Uterus (tissue), 2 donors: ENCODE results near the gene CRHR2.

Experiments
- POLR2A ChIP-seq, 2 donors: fragments of 450-650 bp; IDR thresholded peaks; one replicate each; pipeline ENCODE4 v1.6.1; 2016; ENCODE audit warnings: antibody characterized with exemption in 2 of 2, mild to moderate bottlenecking in 1 of 2, moderate library complexity in 1 of 2
- TF ChIP-seq, protein P1 (sequence below), 4 experiments: fragments of 200-600 bp in 2 of 4; fragments of 450-650 bp in 2 of 4; sonication (generic) in 2 of 4; IDR thresholded peaks; one replicate each; pipeline ENCODE4 v1.5.1; 2016 to 2019; ENCODE audit warnings: antibody characterized with exemption in 4 of 4, mild to moderate bottlenecking in 2 of 4, moderate library complexity in 1 of 4

DNA sequence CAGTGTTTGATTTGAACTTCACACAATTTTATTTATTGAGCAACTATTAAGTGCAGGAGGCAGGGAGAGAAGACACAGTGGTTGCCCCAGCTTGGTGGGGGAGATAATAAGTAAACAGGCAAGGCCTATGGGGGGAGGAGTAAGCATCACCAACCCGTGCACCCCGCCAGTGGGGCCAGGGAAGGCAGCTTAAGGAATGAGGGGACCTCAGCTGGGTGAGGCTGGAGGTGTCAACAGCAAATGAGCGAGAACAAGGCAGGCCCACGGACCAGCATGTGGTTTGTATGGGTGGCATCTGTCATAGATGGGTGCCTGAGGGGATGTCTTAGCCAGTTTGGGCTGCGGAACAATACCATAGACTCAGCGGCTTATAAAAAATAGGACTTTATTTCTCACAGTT, 24.1 kb upstream of the CRHR2 start:
- TF ChIP-seq, protein P1, sequence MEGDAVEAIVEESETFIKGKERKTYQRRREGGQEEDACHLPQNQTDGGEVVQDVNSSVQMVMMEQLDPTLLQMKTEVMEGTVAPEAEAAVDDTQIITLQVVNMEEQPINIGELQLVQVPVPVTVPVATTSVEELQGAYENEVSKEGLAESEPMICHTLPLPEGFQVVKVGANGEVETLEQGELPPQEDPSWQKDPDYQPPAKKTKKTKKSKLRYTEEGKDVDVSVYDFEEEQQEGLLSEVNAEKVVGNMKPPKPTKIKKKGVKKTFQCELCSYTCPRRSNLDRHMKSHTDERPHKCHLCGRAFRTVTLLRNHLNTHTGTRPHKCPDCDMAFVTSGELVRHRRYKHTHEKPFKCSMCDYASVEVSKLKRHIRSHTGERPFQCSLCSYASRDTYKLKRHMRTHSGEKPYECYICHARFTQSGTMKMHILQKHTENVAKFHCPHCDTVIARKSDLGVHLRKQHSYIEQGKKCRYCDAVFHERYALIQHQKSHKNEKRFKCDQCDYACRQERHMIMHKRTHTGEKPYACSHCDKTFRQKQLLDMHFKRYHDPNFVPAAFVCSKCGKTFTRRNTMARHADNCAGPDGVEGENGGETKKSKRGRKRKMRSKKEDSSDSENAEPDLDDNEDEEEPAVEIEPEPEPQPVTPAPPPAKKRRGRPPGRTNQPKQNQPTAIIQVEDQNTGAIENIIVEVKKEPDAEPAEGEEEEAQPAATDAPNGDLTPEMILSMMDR (IDR thresholded peaks at IDR 0.05): no peak
- no peak for TF ChIP-seq POLR2A (IDR thresholded peaks at IDR 0.05)
